Activated T-cell treated with anti-CD3 and anti-CD28 coated beads, Interleukin-2, amount 50 U/mL, for 48 hours (primary cell): ENCODE results near the gene CRISP3.
"Not testable (repeated sequence)": the region's sequence is repeated elsewhere in the genome, so short reads cannot be mapped to it uniquely, and the experiment has no call there.

Experiments used
- DNase-seq, 2 experiments: peaks; one replicate each; pipeline ENCODE4 v3.0.0-alpha.2; 2020

CRISP3 gene, protein sequence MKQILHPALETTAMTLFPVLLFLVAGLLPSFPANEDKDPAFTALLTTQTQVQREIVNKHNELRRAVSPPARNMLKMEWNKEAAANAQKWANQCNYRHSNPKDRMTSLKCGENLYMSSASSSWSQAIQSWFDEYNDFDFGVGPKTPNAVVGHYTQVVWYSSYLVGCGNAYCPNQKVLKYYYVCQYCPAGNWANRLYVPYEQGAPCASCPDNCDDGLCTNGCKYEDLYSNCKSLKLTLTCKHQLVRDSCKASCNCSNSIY

DNA sequence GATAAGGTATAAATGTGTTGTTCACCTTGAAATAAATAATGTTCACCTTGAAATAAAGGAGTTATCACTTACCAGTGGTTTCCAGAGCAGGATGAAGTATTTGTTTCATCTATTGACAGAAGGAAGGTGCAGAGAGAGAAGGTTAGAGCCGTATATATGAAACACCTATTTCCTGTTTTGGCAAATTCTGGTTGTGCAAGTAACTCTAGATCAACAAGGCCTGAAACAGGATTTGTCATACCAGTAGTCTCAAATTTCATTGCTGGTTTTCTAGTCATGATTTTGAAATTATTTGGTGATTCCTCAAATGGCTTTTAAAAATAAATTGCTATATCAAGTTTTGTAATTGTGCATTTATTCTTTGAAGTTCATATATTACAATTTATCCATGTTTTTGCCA is at the start of gene CRISP3:
Gene CRISP3, minus strand, starts transcription at position 130 of the 400 bp plus-strand sequence. Its CDS starts 21 bp downstream, at position 109.
- DNase-seq = no peak

DNA sequence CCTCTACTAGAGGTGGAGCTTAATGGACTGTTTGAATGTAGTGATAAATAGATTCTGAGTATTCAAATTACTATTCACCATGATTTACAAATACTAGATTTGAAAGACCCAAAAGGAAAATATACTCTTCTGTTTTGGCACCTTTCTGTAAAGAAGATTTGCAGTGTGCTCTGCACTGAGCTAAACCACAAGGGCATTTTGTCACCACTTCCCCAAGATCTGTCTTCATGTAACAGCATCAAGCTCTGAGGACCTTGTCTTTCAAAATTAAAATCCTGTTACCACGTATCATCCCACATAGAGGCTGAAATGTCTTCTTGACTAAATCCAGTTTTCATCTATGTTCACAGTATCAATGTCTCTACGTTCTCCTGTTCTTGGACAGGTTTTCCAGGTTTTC is 46.2 kb upstream of the CRISP3 start:
- DNase-seq = no peak

DNA sequence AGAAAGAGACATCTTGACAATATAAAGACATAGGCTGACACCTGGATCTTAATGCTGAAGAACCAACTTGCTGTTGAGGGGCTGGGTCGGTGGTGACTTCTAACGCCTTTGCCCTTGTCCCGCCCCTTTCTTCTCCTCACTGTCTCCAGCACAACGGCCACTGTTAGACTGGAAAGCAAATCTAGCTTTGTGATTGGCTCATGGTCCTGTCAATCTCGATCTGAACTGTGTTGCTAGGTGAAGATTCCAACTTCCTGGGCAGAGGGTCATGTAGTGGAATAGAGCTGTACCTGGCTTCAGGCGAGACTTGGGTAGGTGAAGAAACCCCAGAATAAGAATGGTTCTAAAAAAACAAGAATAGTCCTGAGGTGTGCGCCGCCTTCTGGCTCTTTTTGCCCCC is 43.0 kb upstream of the CRISP3 start, which contains the start of gene PGK2:
Gene PGK2, minus strand, starts transcription at position 110 of the 400 bp plus-strand sequence. Its CDS starts 98 bp downstream, at position 12.
- no peak for DNase-seq

DNA sequence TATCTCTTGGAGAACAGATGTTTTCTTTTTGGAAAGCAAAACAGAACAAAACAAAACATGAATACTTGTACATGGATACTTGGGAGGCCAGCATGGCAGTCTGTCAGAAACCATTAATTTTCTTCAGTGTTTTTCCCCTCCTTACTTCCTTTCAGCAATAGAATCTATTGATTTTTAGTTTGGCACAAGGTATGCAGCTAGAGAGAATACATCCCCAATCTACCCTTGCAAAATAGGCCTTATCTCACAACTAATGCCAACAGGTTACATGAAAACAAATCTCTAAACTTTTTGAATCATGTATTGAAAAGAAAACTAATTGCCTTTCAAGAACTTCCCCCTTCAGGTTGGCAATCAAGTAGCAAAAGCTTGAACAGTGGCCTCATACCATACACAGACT is 40.1 kb upstream of the CRISP3 start:
- DNase-seq = no peak

DNA sequence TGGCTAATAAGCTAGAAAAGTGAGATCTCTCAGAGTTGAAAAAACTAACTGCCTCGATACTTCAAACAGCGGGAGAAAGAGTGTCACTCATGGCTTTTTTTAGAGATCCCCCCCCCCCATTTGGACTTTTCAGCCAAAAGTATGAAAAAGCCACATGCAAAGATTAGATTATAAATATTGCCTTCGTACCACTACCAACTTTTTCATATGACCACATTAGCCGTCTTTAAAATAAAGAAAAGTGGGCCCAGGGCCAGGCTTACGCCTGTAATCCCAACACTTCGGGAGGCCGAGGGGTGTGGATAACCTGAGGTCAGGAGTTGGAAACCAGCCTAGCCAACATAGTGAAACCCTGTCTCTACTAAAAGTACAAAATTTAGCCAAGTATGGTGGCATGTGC is 38.5 kb upstream of the CRISP3 start:
- DNase-seq = no peak

DNA sequence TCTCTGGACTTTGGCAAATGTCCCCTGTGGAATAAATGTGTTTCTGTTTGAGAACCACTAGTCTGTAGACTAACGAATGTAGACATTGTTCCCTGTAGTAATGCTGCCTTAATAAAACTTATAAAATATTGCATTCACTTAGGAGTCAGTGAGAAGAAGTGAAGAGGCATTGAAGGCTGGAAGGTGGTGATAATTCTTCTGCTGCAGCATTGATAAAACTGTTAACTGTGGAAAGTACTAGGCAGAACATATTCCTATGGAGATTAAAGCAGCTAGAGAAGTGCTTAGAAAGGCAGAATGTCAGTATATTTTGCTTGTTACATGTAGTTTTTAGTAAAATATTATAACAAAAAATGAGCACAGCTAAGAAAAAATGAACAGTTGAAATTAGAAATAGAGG is 38.1 kb upstream of the CRISP3 start:
- DNase-seq = no peak

DNA sequence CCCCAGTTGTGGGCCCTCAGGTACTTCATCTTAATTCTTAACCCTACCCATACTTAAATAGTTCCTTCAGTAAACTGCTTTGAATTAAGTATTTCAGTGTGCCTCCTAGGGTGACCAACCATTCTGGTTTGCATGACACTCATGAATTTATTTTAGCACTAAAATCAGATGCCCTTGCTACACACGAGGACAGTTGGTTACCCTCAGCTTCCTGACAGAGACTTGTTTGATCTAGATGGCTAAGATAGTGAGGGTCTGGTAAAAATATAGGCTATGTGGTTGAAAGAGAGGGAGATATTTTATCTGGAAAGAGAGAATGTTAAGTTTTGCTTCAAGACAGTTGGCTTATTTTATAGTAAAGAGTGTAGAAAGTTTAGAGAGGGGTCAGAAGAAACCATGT is 32.3 kb upstream of the CRISP3 start:
- no peak for DNase-seq

DNA sequence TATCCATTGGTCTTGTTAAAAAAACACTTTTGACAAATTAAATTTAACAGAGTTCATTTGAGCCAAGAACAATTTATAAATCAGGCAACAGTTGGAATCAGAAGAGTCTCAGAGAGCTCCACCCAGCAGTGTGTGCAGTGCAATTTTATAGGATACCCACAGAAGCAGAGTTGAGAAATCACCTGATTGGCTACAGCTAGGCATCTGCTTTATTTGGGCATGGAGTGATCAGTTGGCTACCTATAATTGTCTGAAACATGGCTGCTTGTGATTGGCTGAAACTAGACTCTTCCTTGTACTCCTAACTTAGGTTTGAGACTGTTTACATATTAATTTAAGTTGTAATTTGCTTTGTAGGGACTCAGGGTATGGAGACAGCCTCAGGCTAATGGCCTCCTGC is 30.9 kb upstream of the CRISP3 start:
- DNase-seq = no peak

DNA sequence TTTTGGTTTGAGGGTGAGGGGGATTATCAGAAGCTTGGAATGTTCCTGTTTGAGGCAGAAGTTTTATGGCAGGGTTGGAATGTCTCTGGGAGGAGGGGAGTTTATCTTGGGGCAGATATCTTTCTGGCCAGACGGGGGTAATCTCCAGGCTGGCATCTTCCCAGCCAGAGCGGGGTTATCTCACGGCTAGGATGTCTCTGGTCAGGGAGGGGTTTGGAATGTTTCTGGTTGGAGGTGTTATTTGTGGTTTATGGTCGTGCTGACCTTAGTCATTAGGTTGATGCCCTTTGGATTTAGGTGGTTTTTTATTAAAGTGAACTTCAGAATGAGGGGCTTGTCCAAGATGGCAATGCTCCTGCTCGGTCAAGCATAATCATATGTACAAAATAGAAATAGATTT is 28.1 kb upstream of the CRISP3 start:
- DNase-seq = no peak

DNA sequence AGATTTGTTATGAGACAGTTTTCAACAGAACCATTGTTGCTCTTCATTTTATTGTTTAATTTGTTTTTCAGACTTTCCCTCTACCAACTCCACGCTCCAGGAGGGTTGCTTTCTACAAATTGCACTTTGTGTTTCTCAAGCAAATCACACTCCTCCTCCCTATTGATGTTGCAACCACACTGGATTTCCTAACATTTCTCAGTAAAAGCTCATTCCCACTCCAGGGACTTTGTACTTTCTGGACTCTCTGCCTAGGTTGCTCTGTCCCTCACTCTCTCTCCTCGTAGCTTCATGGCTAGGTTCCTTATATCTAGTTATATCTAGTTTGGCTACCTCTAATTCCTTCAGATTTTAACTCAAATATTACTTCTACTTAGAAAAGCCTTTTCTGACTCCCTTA is 22.6 kb upstream of the CRISP3 start:
- DNase-seq = no peak

DNA sequence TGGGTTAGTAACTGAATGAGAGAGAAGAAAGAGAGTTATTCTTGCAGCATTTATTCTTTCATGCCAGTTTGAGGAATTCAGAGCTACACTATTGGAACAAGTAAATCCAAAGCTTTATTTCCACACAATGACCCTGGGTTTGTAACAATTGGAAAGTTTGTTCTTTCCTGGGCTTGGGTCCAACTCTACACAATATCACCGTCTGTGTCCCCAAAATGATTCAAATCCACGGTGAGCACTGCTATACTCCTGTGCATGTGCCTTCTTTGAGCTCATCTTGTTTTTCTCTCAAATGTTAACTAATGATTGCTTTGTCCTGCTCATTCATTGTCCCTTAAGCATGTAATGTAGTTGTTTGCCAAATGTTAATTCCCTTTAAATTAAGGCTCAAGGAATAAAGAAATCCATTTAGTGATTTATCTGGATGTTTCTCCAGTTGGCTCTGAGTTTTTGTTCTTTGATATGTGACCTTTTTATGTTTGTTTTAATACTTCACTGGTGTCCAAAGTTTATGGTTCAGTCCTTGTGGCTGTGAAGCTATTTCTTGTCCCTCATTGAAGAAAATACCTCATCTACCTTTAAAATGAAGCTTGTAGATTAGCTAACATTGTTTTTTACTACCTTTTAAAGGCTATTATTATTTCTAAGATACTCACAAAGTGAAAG is 20.5 kb upstream of the CRISP3 start:
- no peak for DNase-seq

DNA sequence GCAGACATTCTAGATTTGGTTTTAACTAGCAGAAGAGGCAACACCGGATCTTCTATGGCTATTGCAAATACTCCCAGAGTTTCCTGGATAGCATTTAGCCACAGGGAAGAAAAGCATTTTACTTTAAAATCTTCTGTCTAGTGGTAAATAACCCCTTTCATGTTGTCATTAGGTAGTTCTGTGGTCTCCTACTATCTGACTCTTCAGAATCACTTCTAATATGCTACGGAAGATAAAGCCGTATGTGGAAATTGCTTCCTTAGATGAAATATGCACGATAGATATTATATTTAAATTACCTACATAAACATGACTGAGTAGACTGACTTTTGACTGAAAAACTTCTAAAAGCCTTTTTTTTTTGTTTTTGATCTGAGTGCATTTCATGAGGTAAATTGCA is 759 bp downstream of the CRISP3 start:
- no peak for DNase-seq

DNA sequence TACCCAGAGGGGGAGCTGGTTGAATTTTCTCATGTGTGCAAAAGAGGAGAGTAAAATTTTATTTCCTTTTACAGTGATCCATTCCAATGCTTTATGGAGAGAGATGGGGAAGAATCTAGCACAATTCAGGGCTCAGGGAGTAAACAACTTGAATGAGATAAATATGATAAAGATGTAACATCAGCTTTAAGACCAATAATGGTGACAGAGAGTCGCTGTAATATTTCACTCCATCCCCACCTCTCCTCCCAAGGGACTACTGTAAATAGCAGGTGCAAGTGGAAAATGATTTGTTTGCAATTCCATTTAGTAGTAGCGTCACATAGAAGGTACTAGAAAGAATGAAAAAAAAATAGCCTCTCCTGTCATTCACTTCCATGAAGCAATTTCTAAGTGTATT is 4.8 kb downstream of the CRISP3 start:
- no peak for DNase-seq

DNA sequence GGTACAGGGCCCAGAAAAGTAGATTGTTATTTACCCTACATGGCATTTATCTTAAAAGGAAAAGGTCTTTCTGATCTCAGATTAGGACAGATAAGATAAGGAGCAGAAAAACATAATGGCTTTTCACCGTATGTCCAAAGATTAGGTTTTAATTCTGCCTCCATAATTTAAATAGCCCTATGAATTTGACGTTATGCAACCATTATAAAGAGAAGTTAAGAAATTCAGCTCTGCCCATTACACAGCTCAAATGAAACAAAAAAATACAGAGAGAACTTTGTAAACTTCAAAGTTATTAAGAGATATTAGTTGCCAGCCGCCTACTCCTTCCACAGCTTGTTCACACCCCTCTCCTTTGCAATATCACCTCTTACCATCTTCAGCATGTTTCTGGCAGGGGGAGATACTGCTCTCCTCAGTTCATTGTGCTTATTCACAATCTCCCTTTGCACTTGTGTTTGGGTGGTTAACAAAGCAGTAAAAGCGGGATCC is 8.1 kb downstream of the CRISP3 start:
- no peak for DNase-seq

DNA sequence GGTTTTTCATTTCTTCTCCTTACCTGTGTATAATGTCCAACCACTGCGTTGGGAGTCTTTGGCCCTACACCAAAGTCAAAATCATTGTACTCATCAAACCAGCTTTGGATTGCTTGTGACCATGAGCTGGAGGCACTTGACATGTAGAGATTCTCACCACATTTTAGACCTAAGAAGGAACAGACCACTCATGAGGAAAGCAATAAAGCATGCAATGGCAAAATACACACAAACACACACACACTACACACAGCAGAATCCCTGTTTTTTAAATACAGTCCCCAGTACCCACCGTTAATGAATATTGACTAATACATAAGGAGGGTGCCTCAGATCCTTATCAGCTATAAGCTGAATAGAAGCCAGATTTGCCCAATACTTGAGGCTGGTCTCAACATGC is 10.5 kb downstream of the CRISP3 start:
- DNase-seq = no peak

DNA sequence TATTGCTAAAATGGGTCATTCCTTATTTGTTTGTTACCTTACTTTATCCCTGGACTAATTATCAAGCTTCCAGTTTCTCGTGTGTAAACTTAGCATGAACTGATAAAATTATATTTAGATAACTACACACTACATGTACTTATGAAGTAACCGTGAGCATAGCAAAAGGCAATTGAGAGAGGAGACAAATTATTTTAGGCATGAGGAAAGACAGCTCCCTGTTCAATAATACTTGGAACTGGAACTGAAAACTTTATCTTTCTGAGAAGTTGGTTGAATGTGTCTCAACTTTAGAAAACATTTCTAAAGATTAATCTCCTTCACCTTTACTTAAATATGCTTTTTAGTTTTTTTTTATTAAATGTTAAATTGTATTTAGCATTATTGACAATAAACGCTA is 11.4 kb downstream of the CRISP3 start:
- no peak for DNase-seq

DNA sequence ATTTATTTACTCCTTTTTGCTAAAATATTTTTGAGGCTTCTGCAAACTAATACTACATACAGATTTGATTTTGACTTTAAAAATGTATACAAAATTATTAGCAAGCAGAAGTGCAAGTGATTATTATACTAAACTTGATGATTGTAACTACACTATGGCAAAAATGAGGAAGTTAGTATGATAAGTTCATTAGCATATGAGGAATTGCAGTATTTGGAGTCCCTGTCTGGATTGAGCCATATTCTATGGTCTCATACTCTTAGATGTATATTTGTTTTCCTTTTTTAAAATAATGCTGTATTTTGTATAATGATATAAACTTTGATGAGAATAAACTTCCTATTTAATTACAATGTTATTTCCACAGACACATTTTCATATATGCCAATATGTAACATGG is 13.9 kb downstream of the CRISP3 start:
- DNase-seq = no peak

DNA sequence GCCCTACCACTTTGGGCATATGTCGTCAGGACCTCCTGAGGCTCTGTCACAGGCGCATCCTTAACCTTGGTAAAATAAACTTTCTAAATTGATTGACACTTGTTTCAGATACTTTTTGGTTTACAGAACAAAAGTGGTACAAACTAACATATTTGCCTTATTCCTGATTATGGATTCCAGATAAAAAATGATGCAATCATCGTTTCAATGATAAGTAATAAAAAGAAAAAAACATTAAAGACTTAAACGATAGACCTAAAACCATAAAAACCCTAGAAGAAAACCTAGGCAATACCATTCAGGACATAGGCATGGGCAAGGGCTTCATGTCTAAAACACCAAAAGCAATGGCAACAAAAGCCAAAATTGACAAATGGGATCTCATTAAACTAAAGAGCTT is 20.3 kb downstream of the CRISP3 start:
- not testable (repeated sequence) for DNase-seq

DNA sequence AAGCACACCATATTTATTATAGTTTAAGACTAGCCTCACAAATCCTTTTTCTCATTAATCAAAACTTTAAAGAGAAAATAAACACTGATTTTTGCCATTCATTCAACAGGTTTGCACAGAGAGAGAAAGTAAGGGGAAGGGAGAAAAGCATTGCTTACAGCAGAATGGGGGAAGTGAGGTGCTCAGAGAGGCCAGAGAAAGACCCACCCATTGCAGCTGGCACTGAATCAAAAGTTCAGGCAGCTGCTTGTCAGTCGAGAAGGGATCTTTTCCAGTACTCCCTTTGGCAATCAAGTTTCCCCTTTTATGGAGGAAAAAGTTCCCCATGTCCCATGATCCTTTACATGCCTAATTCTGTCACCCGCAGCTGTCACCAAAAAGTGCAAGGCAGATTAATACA is 22.9 kb downstream of the CRISP3 start:
- DNase-seq = no peak

DNA sequence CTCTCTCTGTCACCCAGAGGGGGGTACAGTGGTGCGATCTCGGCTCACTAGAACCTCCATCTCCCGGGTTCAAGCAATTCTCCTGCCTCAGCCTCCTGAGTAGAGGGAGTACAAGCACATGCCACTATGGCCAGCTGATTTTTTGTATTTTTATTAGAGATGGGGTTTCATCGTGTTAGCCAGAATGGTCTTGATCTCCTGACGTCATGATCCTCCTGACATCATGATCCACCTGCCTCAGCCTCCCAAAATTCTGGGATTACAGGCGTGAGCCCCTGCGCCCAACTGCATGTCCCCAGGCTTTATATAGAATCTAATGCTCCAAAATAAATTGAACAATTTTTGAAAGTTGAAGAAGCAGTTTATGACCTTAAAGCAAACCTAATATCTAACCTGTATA is 23.8 kb downstream of the CRISP3 start:
- no peak for DNase-seq

DNA sequence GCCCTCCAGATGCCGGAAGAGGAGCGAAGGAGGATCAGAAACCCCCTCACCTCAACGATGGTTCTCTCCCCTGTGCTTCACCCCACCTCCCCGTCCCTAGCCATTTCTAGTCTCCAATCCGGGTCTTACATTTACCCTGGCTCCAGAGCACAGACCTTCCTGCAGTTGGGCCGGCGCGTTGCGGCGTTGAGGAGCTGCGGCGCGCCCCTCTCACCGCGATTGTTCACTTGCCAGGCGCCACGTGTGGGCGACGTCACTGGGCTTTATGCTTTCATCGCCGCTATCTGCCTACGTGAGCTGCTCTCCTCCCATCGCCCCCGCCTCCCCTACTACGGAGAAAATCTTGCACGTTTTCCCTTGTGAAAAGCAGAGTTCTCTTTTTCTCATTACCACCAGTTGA is 30.8 kb downstream of the CRISP3 start, which contains the start of gene CRISP2:
Gene CRISP2, minus strand, starts transcription at position 198 of the 400 bp plus-strand sequence. CDS start 4,347 bp downstream, outside the sequence.
- DNase-seq = no peak

DNA sequence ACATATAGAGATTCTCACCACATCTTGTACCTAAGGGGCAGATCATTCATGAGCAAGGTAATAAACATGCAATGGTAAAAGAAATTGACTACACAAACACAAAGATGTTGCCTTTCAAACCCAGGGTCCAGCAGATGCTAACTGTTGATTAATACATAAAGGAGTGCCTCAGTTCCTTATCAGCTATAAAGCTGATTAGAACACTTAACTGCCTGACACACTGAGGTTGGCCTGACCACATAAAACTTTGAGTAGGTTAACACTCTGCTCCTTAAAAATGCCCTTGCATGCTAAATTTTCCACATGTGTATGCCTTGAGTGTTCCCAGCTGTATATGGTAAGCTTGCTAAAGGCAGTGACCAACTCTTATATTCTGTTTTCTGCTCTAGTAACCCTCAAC is 45.7 kb downstream of the CRISP3 start:
- DNase-seq = no peak

DNA sequence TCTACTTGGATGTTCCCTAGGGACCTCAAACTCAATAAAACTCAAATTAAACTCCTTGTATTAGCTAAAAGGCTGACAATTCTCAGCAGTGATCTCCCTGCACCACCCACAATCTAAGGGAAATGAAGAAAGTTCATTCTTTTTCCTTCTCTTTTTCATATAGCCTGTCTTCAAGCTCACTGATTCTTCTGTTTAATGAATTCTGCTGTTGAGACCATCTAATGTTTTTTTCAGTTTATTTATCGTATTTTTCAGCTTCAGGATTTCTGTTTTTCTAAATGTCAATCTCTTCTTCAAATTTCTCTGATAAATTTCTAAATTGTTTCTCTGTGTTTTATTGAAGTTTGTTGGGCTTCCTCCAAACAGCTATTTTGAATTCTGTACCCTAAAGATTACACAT is 50.7 kb downstream of the CRISP3 start:
- DNase-seq = no peak

DNA sequence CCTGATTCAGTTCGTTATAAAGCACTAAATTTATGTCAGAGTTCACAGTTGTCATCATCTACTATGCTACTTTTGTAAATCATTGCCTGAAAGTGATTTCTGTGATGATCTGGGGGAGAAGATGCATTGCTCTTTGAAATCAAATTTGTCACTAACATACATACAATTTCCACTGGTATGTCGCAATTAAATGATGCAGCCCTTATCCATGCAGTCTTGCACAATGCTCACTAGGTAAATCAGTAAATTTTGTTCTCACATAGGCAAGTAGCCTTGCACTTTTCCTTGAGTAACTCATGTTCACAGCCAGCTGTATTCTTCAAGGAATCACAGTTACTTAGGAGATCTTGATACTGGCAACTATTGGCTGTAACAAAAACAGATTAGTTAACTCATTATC is 51.7 kb downstream of the CRISP3 start:
- DNase-seq = no peak
